Naive thymus-derived CD8-positive, alpha-beta T cell (primary cell): Measurements from ENCODE around the gene LAMB3. TPM values are rescaled to one million over a fixed set of nuclear protein-coding genes. Genes with fewer than 3 reads are reported as not detected.

Experiments used
- ATAC-seq, 2 donors: fragments of 150-1000 bp; cut with Tn5 transposase in 1 of 2; sonication (Bioruptor Pico), chemical (Tn5 transposase) in 1 of 2; 1 replicate in 1 of 2; 2 replicates in 1 of 2; pipeline ENCODE4 v1.10.0; 2021; ENCODE audit warnings: mild to moderate bottlenecking in 2 of 2, moderate library complexity in 2 of 2
- POLR2A ChIA-PET: fragments of 350-600 bp; sonication (Branson Sonifier 250); formaldehyde crosslinking; loops from one replicate; lab custom pipeline; 2021; ENCODE audit warnings: antibody characterized with exemption; lab: Charles Lee
- DNase-seq, 10 donors: peaks; one replicate each; pipeline versions ENCODE4 v3.0.0 to v3.0.0-alpha.2; 2020 to 2022
- H3K27ac Mint-ChIP-seq, 10 donors: one replicate each; pipeline ENCODE4 v1.8.0; 2020 to 2022; ENCODE audit warnings: mild to moderate bottlenecking in 10 of 10, mixed read lengths in 10 of 10, moderate library complexity in 4 of 10, inconsistent platforms in 1 of 10
- H3K27me3 Mint-ChIP-seq, 5 donors: one replicate each; pipeline ENCODE4 v1.8.0; 2021 to 2022; ENCODE audit warnings: mixed read lengths in 5 of 5
- H3K36me3 Mint-ChIP-seq, 3 donors: one replicate each; pipeline ENCODE4 v1.8.0; 2020 to 2022; ENCODE audit warnings: mixed read lengths in 3 of 3, mild to moderate bottlenecking in 2 of 3, inconsistent platforms in 1 of 3
- H3K4me1 Mint-ChIP-seq, 4 donors: one replicate each; pipeline ENCODE4 v1.8.0; 2021 to 2022; ENCODE audit warnings: mixed read lengths in 4 of 4
- H3K4me3 Mint-ChIP-seq, 10 donors: one replicate each; pipeline ENCODE4 v1.8.0; 2020 to 2022; ENCODE audit warnings: mild to moderate bottlenecking in 10 of 10, mixed read lengths in 10 of 10, moderate library complexity in 6 of 10, inconsistent platforms in 1 of 10
- H3K9me3 Mint-ChIP-seq, 9 donors: one replicate each; pipeline ENCODE4 v1.8.0; 2020 to 2022; ENCODE audit warnings: mixed read lengths in 9 of 9, mild to moderate bottlenecking in 3 of 9, inconsistent platforms in 1 of 9, moderate library complexity in 1 of 9
- polyA plus RNA-seq, 3 donors: library from polyadenylated mRNA; unstranded; fragments of 300-500 nt; fragmentation: Illumina TruSeq; gene quantifications; one replicate each; pipeline ENCODE4 v1.2.3, GENCODE V29; 2021
- total RNA-seq, 8 experiments: library from RNA in 2 of 8; stranded (reverse) in 2 of 8; gene quantifications; one replicate each; pipeline ENCODE4 v1.2.3 and lab custom pipeline; 2021 to 2026

LAMB3 gene
- total and polyA plus RNA-seq, 5 experiments from 2014 or later = 0.42 to 0.93 (median 0.80) TPM; not detected in 1

GRCh38 chr1:209657140-209657879 is 5.1 kb upstream of the LAMB3 start:
- H3K36me3 Mint-ChIP-seq = no peaks in the 10 kb centered on the region
- POLR2A ChIA-PET = no interaction called here
- H3K4me3 Mint-ChIP-seq = no peak overlapping the region
- H3K9me3 Mint-ChIP-seq = no peaks in the 10 kb centered on the region
- H3K27ac Mint-ChIP-seq = peak overlapping the region in 1 of 10 donors; percentile 30
- peaks cover 0 to 7% (median 0%) of the 10 kb centered on the region in 5 donors for H3K27me3 Mint-ChIP-seq
- H3K4me1 Mint-ChIP-seq = peaks cover 5 to 15% (median 10%) of the 10 kb centered on the region in 4 donors
- ATAC-seq (no peak), DNase-seq (no peak)

DNA sequence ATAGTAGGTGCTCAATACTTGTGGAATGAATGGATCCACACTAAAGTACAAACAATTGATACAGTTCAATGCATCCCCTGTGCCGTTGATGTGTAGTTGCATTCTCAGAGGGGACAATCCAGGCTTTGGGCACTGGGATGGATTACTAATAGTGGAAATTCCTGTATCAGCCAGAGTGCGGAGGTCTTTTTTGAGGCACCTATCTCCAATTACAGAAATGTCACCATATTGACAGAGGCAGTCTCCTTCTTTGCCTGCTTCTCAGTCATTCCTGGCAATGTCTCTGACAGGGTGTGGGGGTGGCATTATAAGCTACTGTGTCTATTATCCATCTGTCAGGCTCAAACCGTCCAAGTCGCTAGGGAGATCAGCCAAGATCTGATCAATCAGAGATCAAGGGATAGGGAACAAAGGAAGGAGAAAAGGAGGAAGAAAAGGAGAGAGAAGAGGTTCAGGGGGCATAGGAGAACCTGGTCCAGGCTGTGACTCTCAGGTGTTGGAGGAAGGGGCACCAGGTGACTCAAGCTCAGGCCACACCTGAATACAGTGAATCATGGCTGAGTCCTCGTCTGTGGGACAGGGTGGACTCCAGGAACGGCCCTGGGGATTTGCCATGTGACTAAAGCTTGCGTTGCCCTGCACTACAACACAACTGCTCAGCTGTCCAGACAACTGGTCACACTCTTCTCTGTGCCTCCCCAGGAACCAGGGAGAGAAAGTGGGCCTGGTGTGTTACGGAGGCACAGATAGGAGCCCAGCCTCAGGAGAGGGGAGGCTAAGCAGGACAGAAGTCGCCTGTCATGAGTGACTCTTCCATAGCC is 3.4 kb upstream of the LAMB3 start:
- DNase-seq = no peak
- Mint-ChIP-seq H3K4me3 (no peak overlapping the region), H3K9me3 (no peaks in the 10 kb centered on the region), H3K27ac (peak overlapping the region in 2 of 10 donors; percentile 9 to 26), H3K36me3 (no peaks in the 10 kb centered on the region), H3K27me3 (peaks cover 0 to 7% (median 0%) of the 10 kb centered on the region in 5 donors), H3K4me1 (peaks cover 5 to 17% (median 13%) of the 10 kb centered on the region in 4 donors)
- POLR2A ChIA-PET = no interaction called here
- ATAC-seq = no peak

- POLR2A ChIA-PET = no interaction called here
- Mint-ChIP-seq H3K36me3 (no peaks in the 10 kb centered on the region), H3K9me3 (no peaks in the 10 kb centered on the region), H3K27ac (peak overlapping the region in 2 of 10 donors; percentile 9 to 69), H3K4me3 (no peak overlapping the region), H3K27me3 (peaks cover 0 to 6% (median 0%) of the 10 kb centered on the region in 5 donors), H3K4me1 (peaks cover 3 to 12% (median 7%) of the 10 kb centered on the region in 4 donors)
- ATAC-seq = no peak
- no peak for DNase-seq
Observed at GRCh38 chr1:209653915-209654351, 1.7 kb upstream of the LAMB3 start.

DNA sequence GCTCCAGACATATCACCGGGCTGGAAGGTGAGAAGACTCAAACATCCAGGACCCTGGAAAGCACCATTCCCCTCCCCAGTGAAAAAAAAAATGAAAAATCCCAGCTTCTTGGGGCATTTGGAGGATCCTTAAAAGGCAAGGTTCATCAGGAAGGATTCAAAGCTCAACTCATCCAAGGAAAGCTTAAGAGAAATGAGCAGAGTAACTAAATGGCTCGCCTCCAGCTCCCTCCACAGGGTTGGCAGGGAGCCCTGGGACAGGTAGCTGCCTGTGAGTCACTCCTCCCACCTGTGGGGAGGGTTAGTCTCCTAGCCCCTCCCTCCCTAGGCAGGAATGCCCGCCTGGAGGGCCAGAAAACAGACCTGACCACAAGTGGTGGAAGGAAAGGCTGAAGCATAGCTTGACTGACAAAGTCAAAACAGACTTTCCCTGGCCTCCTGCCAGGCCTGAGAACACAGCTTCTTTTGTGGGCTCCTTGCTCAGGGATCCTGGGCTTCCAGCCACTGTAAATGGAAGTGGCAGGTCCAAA is 712 bp upstream of the LAMB3 start:
- H3K4me1 Mint-ChIP-seq = peaks cover 2 to 12% (median 7%) of the 10 kb centered on the region in 4 donors
- peaks cover 0 to 2% (median 0%) of the 10 kb centered on the region in 5 donors for H3K27me3 Mint-ChIP-seq
- DNase-seq (no peak), ATAC-seq (no peak)
- H3K4me3 Mint-ChIP-seq = no peak overlapping the region
- no peaks in the 10 kb centered on the region for H3K36me3 Mint-ChIP-seq
- no peaks in the 10 kb centered on the region for H3K9me3 Mint-ChIP-seq
- POLR2A ChIA-PET = no interaction called here
- H3K27ac Mint-ChIP-seq = peak overlapping the region in 2 of 10 donors; percentile 27 to 77

GRCh38 chr1:209651138-209651587 is 1.1 kb downstream of the LAMB3 start:
- POLR2A ChIA-PET = no interaction called here
- Mint-ChIP-seq H3K4me3 (peak overlapping the region in 1 of 10 donors; percentile 37), H3K9me3 (no peaks in the 10 kb centered on the region), H3K36me3 (no peaks in the 10 kb centered on the region), H3K4me1 (peaks cover 2 to 11% (median 7%) of the 10 kb centered on the region in 4 donors), H3K27me3 (peaks cover 0 to 4% (median 0%) of the 10 kb centered on the region in 5 donors), H3K27ac (peak overlapping the region in 2 of 10 donors; percentile 8 to 36)
- ATAC-seq = no peak
- no peak for DNase-seq

DNA sequence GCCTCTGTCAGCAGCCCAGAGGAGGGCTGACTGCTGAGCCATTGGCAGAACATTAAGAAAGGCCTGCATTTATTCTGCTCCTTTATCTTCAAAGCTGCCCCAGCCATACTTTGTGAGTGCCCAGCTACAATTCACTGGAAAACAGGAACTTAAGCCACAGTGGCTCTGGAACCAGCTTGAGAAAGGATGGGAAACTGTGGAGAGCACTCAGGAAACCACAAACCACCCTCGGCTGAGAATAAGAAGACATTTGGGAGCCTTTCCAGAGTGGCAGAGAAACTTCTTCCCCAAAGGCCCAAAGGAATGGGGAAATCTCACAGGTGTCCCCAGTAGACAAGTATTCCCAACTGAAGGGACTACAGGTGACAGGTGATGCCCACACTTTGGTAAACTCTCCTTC is 1.8 kb downstream of the LAMB3 start:
- H3K9me3 Mint-ChIP-seq = no peaks in the 10 kb centered on the region
- no peak overlapping the region for H3K27ac Mint-ChIP-seq
- ATAC-seq = no peak

DNA sequence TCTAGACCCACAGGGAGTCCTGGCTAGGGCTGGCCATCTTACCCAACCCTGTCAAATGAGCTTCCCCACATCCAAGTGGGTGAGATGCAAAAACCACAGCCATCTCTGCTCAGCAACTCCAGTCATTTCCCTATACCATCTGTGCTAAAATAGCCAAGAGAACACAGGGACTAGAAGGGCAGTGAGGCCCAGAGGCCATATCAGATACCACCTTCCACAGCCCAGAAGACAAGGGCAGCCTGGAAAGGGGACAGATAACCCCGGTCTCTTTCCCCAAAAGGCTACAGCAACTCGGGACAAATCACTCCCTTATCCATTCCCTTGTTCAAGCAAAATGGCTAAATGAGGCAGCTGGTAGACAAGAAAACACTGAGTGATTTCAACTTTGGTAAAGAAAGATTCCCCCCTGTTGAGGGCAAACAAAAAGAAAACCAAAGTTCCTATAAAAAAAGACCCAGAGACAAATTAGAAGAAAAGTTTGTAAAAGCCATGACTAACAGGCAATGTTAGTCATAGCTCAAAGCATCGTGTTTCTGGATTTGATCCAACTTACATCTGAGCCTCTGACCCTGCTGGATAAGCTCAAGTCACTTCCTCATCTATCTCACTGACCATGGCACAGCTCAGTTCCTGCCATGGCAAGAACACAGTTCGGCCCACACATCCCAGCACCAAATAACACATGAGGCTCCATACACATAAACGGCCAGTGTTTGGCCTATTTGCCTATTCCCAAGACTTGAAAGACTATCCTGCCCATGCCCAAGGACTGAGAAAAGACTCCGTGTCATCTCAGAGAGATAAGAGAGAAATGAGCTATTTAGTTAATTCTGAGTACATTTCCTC is 3.1 kb downstream of the LAMB3 start:
- POLR2A ChIA-PET = no interaction called here
- ATAC-seq = no peak
- Mint-ChIP-seq H3K27ac (no peak overlapping the region), H3K4me3 (no peak overlapping the region), H3K27me3 (peaks cover 0 to 4% (median 0%) of the 10 kb centered on the region in 5 donors), H3K4me1 (peaks cover 2 to 11% (median 7%) of the 10 kb centered on the region in 4 donors), H3K9me3 (no peaks in the 10 kb centered on the region), H3K36me3 (peaks cover 0 to 2% (median 0%) of the 10 kb centered on the region in 3 donors)
- no peak for DNase-seq

More for the DNA sequence above, 1.8 kb downstream of the LAMB3 start:
- Mint-ChIP-seq H3K36me3 (peaks cover 0 to 2% (median 0%) of the 10 kb centered on the region in 3 donors), H3K4me3 (no peak overlapping the region), H3K27me3 (peaks cover 0 to 4% (median 0%) of the 10 kb centered on the region in 5 donors), H3K4me1 (peaks cover 2 to 11% (median 7%) of the 10 kb centered on the region in 4 donors)
- DNase-seq = no peak
- POLR2A ChIA-PET = no interaction called here

DNA sequence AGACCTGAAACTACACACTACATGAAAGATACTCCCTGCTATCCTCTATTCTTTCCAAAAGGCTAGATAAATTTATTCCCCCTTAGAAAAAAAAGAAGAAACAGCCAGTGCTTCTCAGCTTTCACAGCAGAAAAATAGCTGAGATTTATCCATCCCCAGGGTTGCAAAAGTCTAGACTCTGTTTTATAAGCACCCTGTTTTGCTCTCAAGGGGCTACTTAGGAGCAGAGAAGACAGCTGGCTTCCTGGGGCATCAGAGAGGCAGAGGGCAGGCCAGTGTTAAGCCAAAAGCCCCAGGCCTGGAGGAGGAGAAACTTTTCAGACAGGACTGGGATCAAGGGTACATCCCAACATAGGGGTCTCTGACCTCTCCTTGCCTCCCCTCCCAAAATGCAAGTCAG is 3.9 kb downstream of the LAMB3 start:
- H3K27me3 Mint-ChIP-seq = peaks cover 0 to 4% (median 0%) of the 10 kb centered on the region in 5 donors
- ATAC-seq (no peak), DNase-seq (no peak)
- no peak overlapping the region for H3K27ac Mint-ChIP-seq
- peaks cover 0 to 2% (median 0%) of the 10 kb centered on the region in 3 donors for H3K36me3 Mint-ChIP-seq
- H3K9me3 Mint-ChIP-seq = no peaks in the 10 kb centered on the region
- POLR2A ChIA-PET = no interaction called here
- H3K4me1 Mint-ChIP-seq = peaks cover 2 to 11% (median 7%) of the 10 kb centered on the region in 4 donors
- no peak overlapping the region for H3K4me3 Mint-ChIP-seq

DNA sequence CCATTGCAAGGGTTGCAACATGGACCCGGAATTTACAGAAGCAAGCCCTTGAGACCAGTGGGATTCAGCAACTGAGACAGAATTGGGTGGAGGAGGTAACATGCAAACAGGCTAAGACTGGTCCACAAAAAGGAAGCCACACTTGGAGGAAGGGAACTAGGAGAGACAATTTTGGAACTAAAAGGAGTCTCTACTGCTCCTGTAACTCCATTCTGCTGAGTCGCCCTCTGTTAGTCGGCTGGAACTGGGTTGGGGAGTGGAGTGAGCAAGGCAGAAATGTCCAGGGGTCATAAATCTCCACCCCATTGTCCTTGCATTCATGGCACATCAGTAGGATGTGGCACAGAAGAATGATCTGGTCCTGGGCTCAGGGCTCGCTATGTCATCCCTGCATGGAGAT is 5.1 kb downstream of the LAMB3 start:
- POLR2A ChIA-PET = no interaction called here
- Mint-ChIP-seq H3K9me3 (no peaks in the 10 kb centered on the region), H3K27ac (no peak overlapping the region), H3K4me3 (no peak overlapping the region), H3K4me1 (peaks cover 0 to 9% (median 2%) of the 10 kb centered on the region in 4 donors), H3K27me3 (peaks cover 0 to 4% (median 0%) of the 10 kb centered on the region in 5 donors), H3K36me3 (peaks cover 0 to 2% (median 0%) of the 10 kb centered on the region in 3 donors)
- no peak for ATAC-seq
- DNase-seq = no peak

- Mint-ChIP-seq H3K36me3 (peaks cover 0 to 2% (median 0%) of the 10 kb centered on the region in 3 donors), H3K27ac (no peak overlapping the region), H3K4me3 (no peak overlapping the region), H3K9me3 (no peaks in the 10 kb centered on the region), H3K27me3 (peaks cover 0 to 4% (median 0%) of the 10 kb centered on the region in 5 donors), H3K4me1 (peaks cover 0 to 9% (median 2%) of the 10 kb centered on the region in 4 donors)
- ATAC-seq (no peak), DNase-seq (peak in 1 of 10 donors; percentile 6)
- POLR2A ChIA-PET = no interaction called here
Observed at GRCh38 chr1:209646558-209646957, 5.7 kb downstream of the LAMB3 start.

- no peaks in the 10 kb centered on the region for H3K9me3 Mint-ChIP-seq
- peaks cover 0 to 2% (median 0%) of the 10 kb centered on the region in 3 donors for H3K36me3 Mint-ChIP-seq
- ATAC-seq (no peak), DNase-seq (no peak)
- peaks cover 0 to 4% (median 2%) of the 10 kb centered on the region in 4 donors for H3K4me1 Mint-ChIP-seq
- no peak overlapping the region for H3K4me3 Mint-ChIP-seq
- peaks cover 0 to 4% (median 0%) of the 10 kb centered on the region in 5 donors for H3K27me3 Mint-ChIP-seq
- H3K27ac Mint-ChIP-seq = peak overlapping the region in 2 of 10 donors; percentile 6 to 47
- POLR2A ChIA-PET = no interaction called here
Observed at GRCh38 chr1:209645574-209646452, 6.4 kb downstream of the LAMB3 start.
